Hematopoietic multipotent progenitor cell treated with erythropoietin and hydrocortisone succinate and interleukin-3 and kit ligand, for 4 days (in vitro differentiated cells): ENCODE measurements around the gene ZNF516.

ENCODE experiments used
- DNase-seq: peaks from one replicate; pipeline ENCODE4 v3.0.0-alpha.2; 2015

Gene ZNF516

GRCh38 chr18:76378526-76379215 is 116.4 kb downstream of the ZNF516 start:
- no peak for DNase-seq

GRCh38 chr18:76377359-76377756 is 117.7 kb downstream of the ZNF516 start:
- no peak for DNase-seq

- DNase-seq = no peak
Measured at GRCh38 chr18:76376668-76377358, 118.2 kb downstream of the ZNF516 start.

GRCh38 chr18:76376225-76376624 is 118.8 kb downstream of the ZNF516 start:
- peak; percentile 25 for DNase-seq

- peak; percentile 21 for DNase-seq
Measured at GRCh38 chr18:76374330-76375281, 120.4 kb downstream of the ZNF516 start.

- DNase-seq = no peak
Measured at GRCh38 chr18:76373297-76373696, 121.7 kb downstream of the ZNF516 start.

- DNase-seq = no peak
Measured at GRCh38 chr18:76371301-76372203, 123.5 kb downstream of the ZNF516 start.

- DNase-seq = no peak
Measured at GRCh38 chr18:76370686-76371085, 124.4 kb downstream of the ZNF516 start.

GRCh38 chr18:76370201-76370600 is 124.8 kb downstream of the ZNF516 start:
- no peak for DNase-seq

- DNase-seq = no peak
Measured at GRCh38 chr18:76369791-76370190, 125.3 kb downstream of the ZNF516 start.

GRCh38 chr18:76368976-76369375 is 126.1 kb downstream of the ZNF516 start:
- DNase-seq = no peak

- DNase-seq = no peak
Measured at GRCh38 chr18:76368271-76368670, 126.8 kb downstream of the ZNF516 start.

GRCh38 chr18:76367168-76368125 is 127.6 kb downstream of the ZNF516 start:
- DNase-seq = no peak

GRCh38 chr18:76365561-76365960 is 129.5 kb downstream of the ZNF516 start:
- DNase-seq = no peak

GRCh38 chr18:76364282-76365259 is 130.5 kb downstream of the ZNF516 start:
- DNase-seq = no peak

- no peak for DNase-seq
Measured at GRCh38 chr18:76363436-76364120, 131.5 kb downstream of the ZNF516 start.

GRCh38 chr18:76362676-76363075 is 132.4 kb downstream of the ZNF516 start:
- DNase-seq = no peak

- no peak for DNase-seq
Measured at GRCh38 chr18:76361219-76361618, 133.8 kb downstream of the ZNF516 start.

- DNase-seq = no peak
Measured at GRCh38 chr18:76359909-76360308, 135.1 kb downstream of the ZNF516 start.
